Measurements from ENCODE around the gene RHBDL3.
"Not testable (repeated sequence)": the region's sequence is repeated elsewhere in the genome, so short reads cannot be mapped to it uniquely, and the experiment has no call there.

Gene RHBDL3

DNA sequence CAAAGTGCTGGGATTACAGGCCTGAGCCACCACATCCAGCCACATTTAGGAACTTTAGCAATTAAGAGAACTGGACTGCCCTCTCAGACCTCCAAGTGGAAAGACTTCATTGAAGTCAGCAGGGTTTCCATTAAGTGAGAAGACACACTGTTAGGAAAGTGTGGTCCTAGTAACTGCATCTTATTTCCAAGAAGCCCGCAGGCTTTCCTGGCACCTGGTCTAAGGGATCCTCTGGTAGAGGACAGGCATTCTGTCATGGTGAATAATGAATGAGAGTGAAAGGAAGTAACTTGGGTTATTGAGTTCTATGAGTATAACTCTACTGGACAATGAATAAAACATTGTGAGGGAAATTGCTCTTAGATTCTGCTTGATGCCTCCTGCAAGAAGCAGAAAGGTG, 62.3 kb downstream of the RHBDL3 start:
- no peak for DNase-seq

DNA sequence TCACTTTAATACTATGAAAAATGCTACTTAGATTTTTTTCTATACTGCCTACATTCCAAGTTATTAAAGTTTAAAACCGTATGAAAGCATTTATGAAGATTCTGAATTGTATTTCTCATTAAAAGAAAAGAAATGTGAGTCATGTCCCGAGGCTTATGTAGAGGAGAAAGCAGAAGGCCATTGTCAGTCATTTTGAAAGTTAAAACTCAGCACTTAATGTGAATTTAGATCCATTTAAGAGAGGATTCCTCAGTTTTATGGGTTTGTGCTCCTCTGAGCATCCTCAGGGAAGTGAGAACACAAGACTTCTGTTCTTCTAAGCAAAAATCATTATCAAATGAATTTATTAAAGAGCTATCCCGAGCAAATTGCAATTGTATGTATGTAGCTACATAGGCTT, 64.5 kb downstream of the RHBDL3 start:
- no peak for DNase-seq

DNA sequence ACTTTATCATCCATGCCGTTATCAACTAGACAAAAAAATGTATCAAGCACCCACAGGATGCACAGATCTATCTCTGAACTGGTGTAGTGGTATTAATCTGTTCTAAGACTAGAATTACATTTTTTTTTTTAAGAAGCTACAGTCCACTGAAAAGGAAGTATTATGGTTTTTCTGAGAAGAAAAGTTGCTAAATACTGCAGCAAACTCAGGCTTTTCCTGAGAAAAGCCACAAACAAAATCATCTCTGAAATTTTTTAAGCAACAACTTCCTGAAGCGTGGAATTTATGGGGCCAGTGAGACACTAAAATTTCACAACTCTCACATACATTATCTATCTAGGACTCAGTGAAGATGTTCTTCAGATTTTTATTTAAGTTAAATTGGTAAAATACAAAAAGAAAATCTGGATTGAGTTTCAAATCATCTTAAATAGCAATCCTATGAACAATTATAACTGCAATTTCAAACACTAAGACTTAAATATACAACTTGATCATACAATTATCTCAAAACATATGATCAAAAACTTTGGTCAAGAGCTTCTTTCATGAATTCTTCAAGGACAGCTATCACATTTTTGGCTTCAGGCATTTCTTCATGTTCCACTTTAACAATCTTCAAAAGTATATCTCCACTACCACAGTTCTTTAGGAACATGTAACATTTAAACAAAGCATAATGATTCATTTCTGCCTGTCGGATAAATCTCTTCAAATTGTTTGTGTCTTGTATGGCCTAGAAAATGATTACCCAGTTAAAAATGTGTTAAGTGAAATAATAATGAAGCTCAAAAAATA, 65.8 kb downstream of the RHBDL3 start:
- no peak for DNase-seq

DNA sequence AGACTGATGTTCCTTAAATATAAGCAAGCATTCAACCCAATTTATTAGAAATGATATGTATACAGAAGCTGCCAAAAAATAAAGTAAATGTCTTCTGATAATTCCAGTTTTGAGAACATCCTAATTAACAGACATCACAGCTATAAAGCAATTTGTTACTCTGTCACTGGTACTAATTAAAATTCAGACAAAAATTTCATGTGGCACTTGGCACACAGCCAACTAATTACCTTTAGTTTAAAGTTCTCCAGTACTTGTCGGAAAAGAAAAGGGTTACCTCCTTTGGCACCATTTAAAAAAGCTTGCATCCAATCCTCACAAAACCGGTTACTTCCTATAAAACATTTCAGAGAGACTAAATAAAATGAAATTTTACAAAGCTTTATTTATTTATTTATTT, 67.6 kb downstream of the RHBDL3 start:
- DNase-seq, result no peak

DNA sequence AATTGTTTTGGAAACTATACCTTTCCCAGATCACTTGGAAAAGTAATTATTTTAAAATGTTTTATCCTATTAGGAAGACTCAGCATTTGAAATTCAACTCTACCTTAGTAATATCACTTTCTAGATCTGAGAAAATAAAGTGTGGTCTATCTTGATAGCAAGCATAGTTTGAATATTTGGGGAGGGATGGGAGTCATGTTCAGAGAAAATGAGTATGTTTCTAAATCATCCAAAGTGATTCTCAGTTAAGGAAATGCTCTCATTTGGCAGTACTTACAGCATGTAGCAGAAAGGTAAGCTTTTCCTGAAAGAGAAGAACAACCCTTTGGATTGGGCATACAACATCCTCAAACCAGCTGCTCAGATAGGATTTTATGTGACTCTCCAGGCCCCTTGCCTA, 69.4 kb downstream of the RHBDL3 start:
- DNase-seq, result no peak

DNA sequence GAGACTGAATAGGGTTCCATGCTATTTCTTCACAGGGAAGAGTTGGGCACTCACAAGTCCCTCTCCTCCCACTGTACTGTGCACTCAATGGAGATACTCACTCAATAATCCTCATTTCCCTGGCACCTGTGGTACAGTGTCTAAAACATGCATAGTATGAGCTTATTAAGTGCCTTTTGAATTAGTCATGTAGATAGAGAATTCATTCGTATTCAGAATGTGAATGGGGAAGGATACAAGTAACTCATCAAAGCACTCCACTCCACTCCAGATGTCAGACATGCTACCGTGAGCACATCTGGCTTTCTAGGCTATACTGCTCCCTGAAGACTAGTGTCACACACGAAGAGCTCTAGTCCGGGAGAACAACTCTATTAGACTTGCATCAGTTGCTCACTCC, 70.1 kb downstream of the RHBDL3 start:
- DNase-seq, result no peak

DNA sequence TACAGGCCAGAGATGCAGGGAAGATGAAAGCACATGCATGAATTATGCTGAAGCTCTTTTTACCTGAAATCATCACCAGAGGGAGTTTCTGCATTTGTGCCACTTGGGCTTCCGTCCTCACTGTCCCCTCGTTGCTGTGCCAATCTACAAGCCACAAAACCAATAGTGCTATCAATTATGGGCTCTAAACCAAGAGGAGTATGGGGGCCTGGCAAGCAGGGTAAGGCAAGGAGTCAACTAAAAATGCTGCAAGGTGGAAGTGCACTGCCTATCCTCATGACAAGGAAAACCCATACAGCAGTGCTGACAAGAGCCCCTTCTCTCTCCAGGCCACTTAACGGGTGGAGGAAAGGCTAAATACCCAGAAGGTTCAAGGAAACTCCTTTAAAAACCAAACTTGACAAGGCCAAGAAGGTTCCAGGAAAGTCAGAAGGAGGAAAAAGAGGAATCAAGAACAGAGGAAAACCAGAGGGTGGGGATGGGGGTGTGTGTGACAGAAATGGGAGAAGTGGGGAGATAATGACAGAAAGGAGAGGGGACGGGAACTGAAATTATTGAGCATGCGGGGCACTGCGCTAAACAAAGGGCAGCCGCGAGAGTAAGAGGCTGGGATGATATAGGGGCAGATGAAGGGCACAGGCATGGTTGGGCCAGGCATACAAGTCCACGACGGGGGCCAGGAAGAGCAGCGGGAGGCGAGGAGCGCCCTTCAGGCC, 75.7 kb downstream of the RHBDL3 start:
- no peak for DNase-seq

DNA sequence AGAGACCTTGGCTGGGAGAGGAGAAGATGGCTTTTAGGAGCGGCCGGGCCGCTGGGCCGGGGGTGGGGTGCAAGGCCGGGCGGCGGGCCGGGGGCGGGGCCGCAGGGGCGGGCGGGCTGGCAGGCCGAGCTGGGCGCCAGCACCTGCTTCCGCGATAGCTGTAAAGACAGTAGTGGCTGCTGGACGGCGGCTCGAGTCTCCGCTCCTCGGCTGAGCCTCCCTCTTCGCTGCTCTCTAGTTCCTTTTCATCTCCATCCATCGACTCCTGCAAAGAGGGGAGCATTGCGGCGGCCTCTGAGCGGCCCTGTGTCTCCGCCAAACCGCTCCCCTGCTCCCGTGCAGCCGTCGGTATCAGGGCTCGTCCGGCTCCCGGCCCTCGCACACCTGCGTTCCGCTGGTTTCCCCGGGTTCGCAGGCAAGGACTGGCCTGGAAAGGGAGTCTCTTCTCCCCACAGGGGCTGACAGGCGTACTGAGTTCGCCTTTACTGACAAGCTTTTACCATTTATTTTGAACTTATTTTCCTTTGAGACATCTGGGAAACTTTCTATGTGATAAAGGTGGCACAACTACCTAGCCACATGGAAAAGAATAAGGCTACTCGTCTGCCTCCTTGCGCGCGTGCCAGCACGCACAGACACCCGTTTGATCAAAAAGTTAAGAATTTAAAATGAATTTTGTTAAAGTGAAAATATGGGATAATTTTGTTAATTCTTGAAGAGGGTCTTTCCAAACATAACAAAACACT, 76.4 kb downstream of the RHBDL3 start, which contains the start of gene C17orf75:
C17orf75 (minus strand) TSS at position 317 of the 746 bp plus-strand sequence; CDS start at position 283, 34 bp downstream.
- peak; percentile 89 for DNase-seq

DNA sequence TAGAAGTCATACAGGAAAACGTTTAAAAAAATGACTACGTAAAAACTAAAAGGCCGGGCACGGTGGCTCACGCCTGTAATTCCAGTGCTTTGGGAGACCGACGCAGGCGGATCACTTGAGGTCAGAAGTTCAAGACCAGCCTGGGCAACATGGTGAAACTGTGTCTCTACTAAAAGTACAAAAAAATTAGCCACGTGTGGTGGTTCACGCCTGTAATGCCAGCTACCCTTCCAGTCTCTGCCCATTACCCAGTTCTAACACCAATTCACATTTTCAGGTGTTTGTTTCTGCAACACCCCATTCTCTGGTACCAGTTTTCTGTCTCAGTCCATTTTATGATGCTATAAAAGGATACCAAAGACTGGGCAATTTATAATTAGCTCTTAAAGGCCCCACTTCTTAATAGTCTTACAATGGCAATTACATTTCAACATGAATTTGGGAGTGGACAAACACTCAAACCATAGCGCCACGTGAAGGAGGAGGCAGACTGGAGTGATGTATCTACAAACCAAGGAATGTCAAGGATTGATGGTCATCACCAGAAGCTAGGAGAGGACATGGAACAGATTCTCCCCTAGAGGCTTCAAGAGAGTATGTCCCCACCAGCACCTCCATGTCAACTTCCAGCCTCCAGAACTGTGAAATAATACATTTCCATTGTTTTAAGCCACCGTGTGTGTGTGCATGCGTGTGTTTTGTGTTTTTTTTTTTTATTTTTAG, 77.1 kb downstream of the RHBDL3 start:
- DNase-seq, result no peak

DNA sequence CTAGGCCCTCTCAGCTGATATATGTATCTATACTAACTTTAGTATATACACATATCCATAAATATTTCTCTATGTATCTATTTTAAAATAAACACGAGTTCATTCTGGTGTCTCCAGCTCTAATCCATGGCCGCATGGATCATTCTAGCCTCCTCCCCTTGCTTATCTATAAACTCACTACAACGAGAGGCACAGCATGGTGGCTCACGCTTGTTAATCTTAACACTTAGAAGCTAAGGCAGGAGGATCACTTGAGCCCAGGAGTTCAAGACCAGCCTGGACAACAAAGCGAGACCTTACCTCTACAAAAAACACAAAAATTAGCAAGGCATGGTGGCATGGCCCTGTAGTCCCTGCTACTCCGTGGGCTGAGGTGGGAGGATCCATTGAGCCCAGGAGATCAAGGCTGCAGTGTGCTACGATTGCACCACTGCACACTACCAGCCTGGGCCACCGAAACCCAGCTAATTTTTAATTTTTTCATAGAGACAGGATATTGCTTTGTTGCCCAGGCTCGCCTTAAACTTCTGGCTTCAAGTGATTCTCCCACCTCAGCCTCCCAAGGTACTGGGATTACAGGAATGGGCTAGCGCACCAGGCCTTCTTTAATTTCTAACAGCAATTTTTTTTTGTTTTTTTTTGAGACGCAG, 80.4 kb downstream of the RHBDL3 start:
- DNase-seq, result no peak

DNA sequence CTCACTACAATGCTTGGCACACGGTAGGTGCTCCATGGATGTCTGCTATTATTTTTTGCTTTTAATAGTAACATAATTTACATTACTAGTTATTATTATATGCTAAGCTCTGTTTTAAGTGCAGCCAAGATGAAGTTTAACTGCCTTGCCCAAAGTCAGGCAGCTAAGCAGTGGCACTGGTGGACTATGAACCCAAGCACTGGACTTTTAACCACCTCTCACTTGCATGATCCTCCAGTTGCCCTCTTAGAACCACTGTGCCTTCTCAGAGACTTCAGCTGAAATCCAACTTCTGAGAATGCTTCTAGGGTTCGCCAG, 82.8 kb downstream of the RHBDL3 start:
- no peak for DNase-seq

DNA sequence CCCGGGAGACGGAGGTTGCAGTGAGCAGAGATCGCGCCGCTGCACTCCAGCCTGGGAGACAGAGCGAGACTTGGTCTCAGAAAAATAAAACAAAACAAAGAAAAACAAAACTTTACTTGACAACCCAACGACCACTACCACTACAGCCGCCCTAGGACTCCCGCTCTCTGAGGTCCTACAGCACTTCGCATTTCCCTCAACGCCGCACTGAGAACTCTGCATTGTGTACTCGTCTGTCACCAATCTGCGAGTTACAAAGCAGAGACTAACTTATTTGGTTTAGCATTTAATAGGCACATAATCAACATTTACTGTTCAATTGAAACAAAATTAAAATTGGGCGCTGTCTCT, 83.8 kb downstream of the RHBDL3 start:
- DNase-seq, result no peak

DNA sequence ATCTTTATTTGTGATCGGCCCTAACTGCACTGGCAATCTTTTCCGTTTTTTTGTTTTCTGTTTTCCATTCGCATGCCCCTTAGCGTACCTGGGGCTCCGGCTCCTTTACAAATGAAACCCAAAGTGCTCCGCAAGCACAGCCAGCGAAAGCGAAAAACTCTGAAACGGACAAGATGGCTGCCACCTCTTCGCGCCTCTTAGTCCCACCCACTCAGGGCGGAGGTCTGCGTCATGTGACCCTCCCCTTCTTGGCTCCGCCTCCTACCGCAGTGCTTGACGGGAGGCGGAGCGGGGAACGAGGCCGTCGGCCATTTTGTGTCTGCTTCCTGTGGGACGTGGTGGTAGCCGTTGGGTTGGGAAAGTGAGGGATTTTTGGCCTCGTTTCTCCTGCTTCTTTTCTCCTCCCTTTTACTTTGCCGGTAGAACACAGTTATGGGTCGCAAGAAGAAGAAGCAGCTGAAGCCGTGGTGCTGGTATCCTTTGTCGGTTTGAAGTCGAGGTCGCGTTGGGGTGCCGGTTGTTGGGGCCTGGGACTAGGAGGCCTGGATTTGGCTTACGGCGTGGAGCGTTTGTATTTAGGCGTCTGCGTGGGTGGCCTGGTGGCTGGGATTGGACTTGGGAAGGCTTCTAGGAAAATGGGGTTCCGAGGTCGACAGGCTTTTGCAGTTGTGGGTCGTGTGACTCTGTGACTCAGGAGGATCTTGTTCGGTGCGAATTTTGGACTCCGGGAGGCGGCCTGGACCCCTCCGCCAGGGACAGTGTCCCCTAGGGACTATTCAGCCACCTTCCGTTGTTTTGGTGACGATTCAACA, 84.4 kb downstream of the RHBDL3 start, which contains the start of gene ZNF207:
ZNF207 (plus strand) TSS at position 304 of the 812 bp plus-strand sequence; CDS start at position 433, 129 bp downstream.
- peak; percentile 94 for DNase-seq

DNA sequence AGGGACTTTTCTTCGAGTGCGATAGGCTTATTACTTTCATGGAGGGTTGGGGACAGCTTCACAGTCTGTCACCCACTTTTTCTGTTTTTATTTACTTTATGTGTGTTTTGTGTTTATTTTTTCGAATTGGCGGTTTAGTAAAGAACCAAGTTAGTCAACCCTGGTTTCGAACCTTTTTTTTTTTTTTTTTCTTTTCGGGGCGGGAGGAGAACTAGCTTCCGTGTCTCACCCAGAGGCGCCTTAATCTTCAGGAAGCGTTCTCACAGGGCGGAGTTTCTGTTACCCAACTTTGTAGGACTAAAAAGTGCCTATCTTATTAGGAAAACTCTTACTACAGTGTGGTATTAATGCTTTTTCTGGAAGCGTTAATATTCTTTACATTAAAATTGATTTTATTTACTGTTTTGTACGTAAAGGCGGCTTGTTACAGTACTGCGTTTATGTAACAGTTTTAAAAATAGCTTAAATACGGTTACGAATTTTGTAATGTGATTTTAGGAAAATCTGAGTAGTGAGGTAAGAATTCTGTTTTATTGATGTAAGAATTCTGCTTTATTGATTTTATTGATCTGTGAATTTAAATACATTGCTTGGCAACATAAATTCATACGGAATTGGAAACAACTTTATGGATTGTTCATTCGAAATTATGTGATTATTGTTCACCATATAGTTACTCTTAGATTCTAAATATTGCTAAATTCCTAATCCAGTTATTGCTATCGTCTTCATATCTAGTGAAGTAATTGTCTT, 85.2 kb downstream of the RHBDL3 start:
- no peak for DNase-seq

DNA sequence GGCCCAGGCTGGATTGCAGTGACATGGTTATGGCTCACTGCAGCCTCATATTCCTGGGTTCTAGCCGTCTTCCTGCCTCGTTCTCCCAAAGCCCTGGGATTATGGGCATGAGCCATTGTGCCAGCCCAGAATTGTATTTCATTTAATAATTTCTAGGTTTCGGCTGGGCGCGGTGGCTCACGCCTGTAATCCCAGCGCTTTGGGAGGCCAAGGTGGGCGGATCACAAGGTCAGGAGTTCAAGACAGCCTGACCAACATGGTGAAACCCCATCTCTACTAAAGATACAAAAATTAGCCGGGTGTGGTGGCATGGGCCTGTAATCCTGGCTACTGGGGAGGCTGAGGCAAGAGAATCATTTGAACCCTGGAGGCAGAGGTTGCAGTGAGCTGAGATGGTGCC, 87.1 kb downstream of the RHBDL3 start:
- DNase-seq, result not testable (repeated sequence)

DNA sequence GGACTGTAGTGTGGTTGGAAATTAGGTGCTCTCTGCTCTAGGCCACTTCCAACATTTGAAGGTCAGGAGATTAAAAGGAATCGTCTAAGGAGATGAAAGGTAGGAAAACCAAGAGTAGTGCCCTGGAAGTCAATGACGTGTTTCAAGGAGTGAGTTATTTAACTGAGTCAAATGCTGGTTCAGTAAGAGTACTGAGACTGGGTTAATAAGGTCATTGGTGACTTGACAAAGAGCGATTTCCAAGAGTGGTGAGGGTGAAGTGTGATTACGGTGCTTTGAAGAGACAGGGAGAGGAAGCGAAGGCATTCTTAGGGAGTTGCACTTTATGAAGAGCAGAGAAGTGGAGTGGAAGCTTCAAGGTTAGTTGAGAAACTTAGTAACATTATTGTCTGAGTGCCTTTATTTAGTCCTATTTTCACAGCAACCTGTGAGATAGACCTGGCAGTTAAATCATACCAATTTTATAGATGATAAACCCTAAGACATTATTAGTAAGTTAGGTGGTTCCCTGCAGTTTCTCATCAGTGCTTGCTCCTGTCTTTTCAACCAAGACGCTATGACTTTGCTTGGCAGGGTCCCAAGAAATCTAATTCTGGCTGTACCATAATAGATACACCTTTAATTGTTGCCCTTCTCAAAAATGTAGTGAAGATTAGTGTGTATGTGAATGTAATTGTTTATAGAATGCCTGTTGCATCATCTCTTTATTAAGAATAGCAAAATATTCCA, 90.2 kb downstream of the RHBDL3 start:
- no peak for DNase-seq

DNA sequence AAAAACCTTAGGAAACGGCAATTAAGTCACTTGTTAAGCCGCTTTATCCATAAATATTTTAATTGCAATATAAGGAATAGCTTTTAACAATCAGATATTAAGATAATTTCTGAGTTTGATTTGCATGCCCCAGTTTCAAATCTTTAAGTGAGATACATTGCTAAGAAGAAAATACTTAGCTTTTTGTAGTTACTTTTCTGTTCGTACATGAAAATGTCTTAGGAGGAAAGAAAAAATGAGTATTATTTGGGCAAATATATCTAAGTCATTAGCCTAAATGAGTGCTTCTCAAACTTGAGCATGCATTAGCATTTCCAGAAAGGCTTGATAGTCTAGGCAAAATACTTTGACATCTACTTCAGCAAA, 90.7 kb downstream of the RHBDL3 start:
- DNase-seq, result no peak

DNA sequence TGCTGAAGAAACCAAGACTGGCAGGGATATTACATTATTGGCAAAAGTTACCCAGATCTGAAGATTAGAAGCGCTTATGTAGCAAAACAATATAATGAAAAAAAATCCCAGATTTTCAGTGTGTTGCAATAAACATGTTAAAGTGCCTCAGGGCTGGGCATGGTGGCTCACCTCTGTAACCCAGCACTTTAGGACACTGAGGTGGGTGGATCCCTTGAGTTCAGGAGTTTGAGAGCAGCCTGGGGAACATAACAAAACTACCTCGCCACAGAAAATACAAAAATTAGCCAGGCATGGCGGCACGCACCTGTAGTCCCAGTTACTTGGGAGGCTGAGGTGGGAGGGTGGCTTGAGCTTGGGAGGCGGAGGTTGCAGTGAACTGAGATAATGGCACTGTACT, 91.1 kb downstream of the RHBDL3 start:
- DNase-seq, result no peak

DNA sequence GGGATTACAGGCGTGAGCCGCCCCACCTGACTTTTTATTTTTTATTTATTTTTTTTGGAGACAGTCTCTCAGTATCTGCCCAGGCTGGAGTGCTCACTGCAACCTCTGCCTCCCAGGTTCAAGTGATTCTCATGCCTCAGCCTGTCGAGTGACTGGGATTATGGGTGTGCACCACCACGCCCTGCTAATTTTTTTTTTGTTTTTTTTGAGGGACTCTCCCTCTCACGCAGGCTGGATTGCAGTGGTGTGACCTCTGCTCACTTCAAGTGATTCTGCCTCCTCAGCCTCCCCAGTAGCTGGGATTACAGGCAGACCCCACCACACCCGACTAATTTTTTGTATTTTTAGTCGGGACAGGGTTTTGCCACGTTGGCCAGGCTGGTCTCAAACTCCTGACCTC, 92.0 kb downstream of the RHBDL3 start:
- no peak for DNase-seq

DNA sequence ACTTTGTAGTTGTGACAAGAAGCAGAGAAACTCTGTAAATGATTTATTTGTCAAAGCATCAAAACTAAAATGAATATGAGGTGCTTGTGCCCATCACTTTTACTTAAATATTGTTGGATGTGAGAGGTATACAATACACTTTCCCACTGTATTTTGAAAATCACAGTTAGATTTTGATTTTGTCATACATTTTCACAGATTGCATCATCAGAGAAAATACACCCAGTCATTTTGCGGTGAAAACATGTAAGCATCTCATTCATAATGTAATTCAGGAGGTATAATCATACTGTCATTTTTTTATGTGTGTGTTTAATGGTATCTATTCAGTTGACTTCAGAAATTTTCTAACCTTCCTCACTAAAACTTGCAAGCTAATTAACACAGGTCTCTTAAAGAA, 95.6 kb downstream of the RHBDL3 start:
- no peak for DNase-seq

Measured in right kidney (tissue), 1 donor.